ENCODE results near the gene COL10A1. TPM values are rescaled to one million over a fixed set of nuclear protein-coding genes. Genes with fewer than 3 reads are reported as not detected.
"Not testable (repeated sequence)": the region's sequence is repeated elsewhere in the genome, so short reads cannot be mapped to it uniquely, and the experiment has no call there.

Gene COL10A1
- total RNA-seq, 1 experiment from 2014 or later, result 72.6 TPM

DNA sequence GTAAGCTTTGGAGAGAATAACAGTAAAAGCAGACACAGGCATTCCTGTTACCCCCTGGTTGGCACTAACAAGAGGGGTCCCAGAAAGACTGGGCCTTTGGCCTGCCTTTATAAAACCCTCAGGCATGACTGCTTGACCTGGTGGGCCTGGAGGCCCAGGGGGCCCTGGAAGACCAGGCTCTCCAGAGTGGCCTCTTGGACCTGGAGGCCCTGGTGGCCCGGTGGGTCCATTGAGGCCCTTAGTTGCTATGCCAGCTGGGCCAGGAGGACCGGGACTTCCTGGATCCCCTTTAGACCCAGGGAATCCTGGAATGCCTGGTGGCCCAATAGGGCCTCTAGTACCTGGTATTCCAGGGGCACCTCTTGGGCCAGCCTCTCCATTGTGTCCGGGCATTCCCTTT, 5.5 kb downstream of the COL10A1 start:
- DNase-seq (ENCODE audit: low read depth), result no peak

DNA sequence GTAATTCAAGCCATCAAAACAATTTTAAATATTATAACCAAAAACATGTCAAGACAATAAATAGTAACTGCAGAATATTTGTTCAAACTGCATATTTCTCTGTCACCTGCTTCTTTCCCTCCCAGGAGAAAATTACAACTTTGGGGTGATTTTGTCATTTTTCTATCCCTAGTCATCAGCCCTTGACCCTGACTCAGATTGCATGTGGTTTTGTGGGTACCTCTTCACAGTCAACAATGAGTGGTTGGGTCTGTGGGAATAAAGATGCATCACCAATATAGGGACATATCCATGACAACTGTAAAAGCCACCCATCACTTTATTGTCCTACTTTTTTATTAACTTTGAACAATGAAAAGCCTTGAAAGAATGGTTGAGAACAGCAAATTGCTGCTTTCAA, 7.3 kb downstream of the COL10A1 start:
- DNase-seq (ENCODE audit: low read depth), result peak; percentile 58

DNA sequence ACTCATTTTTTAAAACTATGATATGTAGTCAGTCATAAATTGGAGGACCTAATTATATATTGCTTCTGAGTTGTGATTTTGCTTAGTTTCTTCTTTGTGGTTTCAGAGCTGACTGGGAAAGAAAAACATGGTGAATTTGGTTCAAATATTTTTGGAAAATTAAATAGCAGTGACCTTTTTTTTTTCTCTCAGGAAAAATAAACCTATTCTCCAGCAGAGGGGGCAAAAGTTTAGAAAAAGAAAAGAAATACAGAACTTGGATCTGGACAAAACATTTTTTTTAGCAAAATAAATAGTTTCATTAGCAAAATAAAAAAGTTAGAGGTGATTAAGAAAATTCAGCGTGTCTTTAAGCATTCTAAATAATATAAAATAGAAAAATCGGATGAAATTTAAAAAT, 10.2 kb downstream of the COL10A1 start:
- DNase-seq (ENCODE audit: low read depth), result no peak

DNA sequence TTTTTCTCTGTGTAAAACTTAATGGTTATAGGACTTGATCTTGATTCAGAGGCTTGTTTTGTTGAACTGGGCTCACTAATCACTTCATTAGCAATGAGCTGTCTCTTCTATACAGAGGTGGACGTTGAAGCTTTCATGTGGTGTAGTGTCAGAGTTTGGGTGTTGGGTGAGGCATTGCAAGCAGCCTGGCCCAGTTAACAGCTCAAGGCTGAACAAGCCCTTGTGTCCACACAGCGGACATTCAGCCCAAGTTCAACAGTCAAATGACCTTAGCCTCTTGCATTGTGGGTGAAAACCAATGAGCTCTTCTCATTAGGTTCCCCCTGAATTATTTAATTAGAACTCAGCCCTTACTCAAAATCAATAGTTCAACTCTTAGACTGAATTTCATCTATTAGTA, 12.5 kb downstream of the COL10A1 start:
- no peak for DNase-seq (ENCODE audit: low read depth)

- DNase-seq (ENCODE audit: low read depth), result peak; percentile 36
These were observed 14.1 kb downstream of the COL10A1 start for GRCh38 chr6:116111552-116112528.

DNA sequence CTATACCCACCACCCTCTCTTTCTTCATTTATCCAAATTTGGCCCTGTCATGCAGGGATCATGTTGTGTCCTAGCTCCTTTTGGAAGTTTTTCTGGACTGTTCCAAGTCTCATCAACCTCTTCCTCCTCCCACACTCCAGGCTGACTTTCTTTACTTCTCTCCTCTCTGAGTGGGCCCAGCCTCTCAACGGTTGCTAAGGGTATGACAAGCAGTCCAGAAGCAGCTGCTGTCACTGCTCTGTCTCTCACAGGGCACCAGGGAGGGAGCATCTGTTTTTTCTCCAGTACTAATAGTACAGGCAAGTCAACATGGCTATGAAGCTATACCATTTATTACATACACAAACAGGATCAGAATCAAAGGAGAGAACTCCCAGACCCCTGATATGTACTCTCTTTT, 17.1 kb downstream of the COL10A1 start:
- no peak for DNase-seq (ENCODE audit: low read depth)

DNA sequence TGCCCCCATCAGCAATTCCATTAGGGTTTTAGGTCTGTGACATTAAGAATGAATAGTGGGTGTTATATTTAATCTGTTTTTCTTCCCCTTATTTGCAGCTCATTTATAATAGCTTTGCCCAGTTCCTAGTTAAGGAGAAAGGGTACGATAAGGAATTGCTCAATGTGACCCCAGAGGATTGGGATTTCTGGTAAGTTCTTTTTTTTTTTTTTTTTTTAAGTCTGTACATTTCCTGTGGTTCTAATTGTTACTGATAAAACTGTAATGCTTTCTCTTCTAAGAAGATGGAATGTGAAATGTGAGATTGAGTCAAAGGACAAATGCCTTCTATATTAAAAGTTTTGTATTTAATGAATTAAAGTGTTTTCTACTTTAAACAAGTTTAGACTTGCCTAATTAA, 19.8 kb downstream of the COL10A1 start:
- no peak for DNase-seq (ENCODE audit: low read depth)

DNA sequence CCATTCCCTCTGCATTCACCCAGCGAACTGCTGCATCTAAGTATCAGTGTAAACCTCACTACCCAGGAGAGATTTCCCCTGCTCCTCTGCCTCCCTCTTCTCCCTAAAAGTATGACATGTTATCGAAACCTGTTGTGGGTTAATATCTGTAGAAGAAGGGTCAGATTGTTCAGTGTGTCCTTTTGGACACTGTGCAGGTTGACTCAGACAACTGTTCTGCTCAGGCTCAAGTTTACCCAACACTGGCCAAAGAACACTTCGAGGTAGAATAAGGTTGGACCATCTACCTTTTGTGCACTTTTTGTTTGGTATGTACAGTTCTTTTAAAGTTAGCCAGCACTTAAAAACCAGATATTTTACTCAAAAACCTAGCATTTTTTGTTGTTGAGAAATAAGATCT, 20.7 kb downstream of the COL10A1 start:
- DNase-seq (ENCODE audit: low read depth), result no peak

GRCh38 chr6:116104636-116105035, 21.3 kb downstream of the COL10A1 start:
- no peak for DNase-seq (ENCODE audit: low read depth)

- DNase-seq (ENCODE audit: low read depth), result no peak
These were observed 23.1 kb downstream of the COL10A1 start for GRCh38 chr6:116102873-116103272.

DNA sequence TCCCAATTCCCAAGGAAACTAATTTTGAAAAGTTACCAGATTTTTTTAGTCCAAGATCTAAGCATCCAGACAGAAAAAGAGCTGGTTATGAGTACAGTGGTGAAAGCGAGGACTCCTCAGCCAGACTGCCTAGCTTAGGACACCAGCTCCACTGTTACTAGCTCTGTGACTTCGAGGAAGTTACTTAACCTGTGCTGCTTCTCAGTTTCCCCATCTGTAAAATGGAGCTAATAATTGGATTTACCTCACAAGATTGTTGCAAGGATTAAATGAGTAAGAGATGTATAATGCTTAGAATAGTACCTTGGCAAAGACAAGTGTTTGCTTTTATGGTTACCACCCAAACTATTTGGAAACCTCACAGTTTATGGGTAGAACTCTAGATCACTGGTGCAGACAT, 24.1 kb downstream of the COL10A1 start:
- DNase-seq (ENCODE audit: low read depth), result no peak

DNA sequence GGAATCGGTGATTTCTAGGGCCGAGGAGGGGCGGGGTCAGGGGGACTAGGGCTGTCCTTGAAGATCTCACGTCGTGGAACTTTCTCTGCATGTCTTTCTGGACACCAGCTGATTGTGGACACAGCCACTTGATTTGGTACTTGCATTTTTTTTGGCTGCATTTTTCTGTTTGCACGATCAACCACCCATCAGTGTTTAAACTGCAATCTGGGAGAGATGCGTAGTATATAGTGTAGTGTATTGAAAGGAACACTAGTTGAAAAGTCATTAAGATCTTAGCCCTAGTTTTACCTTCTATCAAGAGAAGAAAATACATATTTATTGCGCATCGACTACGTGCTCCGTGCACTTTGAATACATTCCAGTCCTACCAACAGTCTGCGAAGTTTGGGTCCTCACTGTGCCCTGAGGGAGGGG, 24.6 kb downstream of the COL10A1 start:
- DNase-seq (ENCODE audit: low read depth), result no peak

- DNase-seq (ENCODE audit: low read depth), result peak; percentile 83
These were observed 25.3 kb downstream of the COL10A1 start, which contains the start of gene NT5DC1 for GRCh38 chr6:116100419-116101301. NT5DC1 (plus strand) TSS chr6:116100853; CDS start chr6:116100931, 78 bp downstream.

DNA sequence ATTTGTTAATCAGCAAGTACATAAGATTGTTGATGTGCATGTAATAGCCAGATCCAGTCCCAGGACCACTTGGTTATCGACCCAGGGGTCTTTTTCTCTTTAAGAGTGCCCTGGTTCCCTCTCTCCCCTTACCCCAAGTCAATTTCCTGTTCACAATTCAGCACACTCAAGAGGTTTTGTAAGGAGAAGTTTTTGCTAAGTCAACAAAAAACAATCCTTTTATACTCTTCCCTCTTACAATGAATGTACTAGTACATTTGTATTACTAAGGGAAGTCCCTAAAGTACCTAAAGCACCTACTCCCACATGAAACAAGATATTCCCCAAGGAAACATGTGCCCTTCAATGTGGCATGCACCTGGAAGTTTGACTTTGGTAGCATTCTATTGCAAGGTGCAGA, 26.9 kb downstream of the COL10A1 start:
- no peak for DNase-seq (ENCODE audit: low read depth)

DNA sequence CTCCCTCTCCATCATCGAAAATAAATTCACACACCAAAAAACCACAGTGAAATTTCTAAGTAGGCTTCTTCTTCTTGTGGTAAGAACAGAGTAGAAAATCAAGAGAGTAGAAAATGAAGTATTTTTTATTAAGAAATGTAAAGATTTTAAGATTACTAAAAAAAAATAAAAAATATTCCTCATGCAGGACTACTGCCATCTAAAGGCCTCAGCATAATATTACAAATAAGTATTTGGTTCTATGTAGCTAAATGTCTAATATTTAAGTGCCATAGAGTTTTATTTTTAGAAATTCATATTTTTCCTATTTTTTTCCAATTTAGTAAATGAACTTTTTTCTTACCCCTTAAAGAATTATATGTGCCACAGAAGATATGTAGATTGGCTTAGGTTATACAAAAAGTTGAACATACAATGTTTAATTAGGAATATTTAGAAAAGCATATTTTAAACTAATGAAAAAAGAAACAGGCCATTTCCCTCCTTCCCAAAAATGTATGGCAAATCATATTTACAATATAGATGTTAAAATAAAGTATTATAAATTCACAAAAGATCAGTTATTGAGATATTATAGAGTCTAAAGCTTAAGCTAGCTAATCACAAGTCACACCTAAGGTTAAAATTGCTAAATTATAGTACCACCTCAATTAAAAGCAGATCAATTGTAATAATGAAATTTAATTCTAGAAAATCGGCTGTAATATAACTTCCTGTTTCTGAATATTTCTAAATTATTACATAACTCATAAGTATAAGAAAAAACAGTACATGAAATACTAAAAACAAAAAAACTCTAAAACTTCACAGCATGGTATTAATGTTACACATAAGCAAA, 28.7 kb downstream of the COL10A1 start:
- DNase-seq (ENCODE audit: low read depth), result peak; percentile 19

GRCh38 chr6:116096048-116096759, 29.7 kb downstream of the COL10A1 start:
- not testable (repeated sequence) for DNase-seq (ENCODE audit: low read depth)

GRCh38 chr6:116094041-116094440, 31.9 kb downstream of the COL10A1 start:
- DNase-seq (ENCODE audit: low read depth), result no peak

GRCh38 chr6:116090251-116090650, 35.7 kb downstream of the COL10A1 start:
- DNase-seq (ENCODE audit: low read depth), result no peak

- DNase-seq (ENCODE audit: low read depth), result no peak
These were observed 37.0 kb downstream of the COL10A1 start for GRCh38 chr6:116088946-116089345.

DNA sequence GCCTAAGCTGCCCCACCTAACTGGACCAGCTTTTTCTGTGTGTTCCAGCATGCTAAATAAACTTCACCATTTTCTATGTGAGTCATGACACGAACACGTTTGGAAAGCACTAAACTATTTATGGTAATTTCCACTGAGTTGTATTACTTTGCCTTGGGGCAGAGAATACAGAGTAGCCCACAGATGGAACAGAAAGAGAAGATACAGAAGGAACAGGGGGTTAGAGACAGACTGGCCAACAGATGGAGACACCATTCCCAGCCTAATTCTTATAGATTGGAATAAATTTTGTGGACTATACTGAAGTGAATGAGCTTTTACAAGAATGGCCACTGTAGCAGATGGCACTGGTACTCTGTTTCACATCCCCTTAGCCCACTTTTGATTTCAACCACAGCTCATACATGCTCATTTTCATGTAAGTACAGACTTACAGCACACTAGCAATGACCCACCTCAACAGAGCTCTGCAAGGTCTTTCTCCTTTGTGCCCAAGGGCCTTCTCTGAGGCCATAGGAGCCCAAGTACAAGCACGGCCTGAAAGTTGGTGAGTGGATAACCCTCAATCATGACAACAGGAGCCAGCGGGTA, 38.4 kb downstream of the COL10A1 start:
- DNase-seq (ENCODE audit: low read depth), result peak; percentile 94
